Measurements from ENCODE around the gene CEP192. TPM values are rescaled to one million over a fixed set of nuclear protein-coding genes. Genes with fewer than 3 reads are reported as not detected.

Gene CEP192
- total and polyA plus RNA-seq, 2 of the 4 experiments (the other 2 are of a cell fraction) = 17.2 to 29.0 TPM

DNA sequence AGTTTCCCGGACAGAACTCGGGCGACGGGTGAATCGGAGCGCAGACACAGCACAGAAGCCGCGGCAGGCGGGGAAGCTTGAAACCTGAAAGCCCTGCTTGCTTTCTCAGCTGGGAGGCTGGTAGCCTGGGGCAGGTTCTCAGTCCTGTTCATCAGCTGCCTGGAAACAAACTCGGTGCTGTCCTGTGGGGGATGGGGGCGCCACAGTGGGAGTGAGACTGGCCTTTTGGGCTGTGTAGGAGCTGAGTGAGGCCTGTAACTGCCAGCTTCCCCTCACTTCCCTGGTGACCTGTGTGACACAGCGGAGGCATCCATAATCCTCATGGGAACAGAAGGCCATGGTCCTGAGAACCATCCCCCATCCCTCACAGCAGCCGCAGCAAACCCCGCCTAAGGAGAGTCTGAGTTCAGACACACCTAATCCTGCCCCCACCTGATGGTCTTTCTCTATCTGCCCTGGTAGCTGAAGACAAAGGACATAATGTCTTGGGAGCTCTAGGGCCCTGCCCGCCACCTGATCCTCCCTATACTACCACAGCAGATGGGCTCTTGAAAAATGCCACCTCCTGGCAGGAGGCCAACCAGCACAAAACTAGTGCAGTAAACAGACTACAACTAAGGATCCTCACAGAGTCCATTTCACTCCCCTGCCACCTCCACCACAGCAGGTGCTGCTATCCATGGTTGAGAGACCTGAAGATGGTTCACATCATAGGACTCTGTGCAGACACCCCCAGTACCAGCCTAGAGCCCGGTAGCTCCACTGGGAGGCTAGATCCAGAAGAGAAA lies 174.7 kb downstream of the CEP192 start:
- POLR2A ChIA-PET (ENCODE audit: unreplicated experiment) = no interaction called here
- in situ Hi-C loops (cut with MboI; ENCODE audit: low sequenced_read_pairs) = loop anchor here (25.0 kb wide), 1 partner anchor 429 kb away; no protein-coding TSS in a partner anchor
- no peak overlapping the region for H4K8ac ChIP-seq (ENCODE audit: low read depth in 2 of 2, low read length in 2 of 2)

More for the DNA sequence above, 174.7 kb downstream of the CEP192 start:
- no peak overlapping the region for H2AFZ ChIP-seq (replicated peaks; ENCODE audit: low read length, poor library complexity)
- no peak overlapping the region for H2BK120ac ChIP-seq (ENCODE audit: low read depth, low read length)
- H3K56ac ChIP-seq (ENCODE audit: extremely low read depth, insufficient read depth, low read length) = no peak overlapping the region
- ATAC-seq (ENCODE audit: low read depth) = no peak
- H2BK5ac ChIP-seq (ENCODE audit: low read depth, low read length, poor library complexity, severe bottlenecking) = no peak overlapping the region
- no peak overlapping the region for H4K91ac ChIP-seq (ENCODE audit: insufficient read depth, low read depth, low read length)
- no peak overlapping the region for H3K14ac ChIP-seq (replicated peaks; ENCODE audit: low read depth, low read length)
- H2BK15ac ChIP-seq (ENCODE audit: low read depth, low read length) = no peak overlapping the region
- H3K4me1 ChIP-seq (ENCODE audit: control insufficient read depth, insufficient read depth, low read length) = peaks cover 4% of the 10 kb centered on the region; the same call in 1 of the 2 replicates
- no peaks in the 10 kb centered on the region for H3K79me1 ChIP-seq (ENCODE audit: low read depth in 1 of 2, low read length in 2 of 2)
- CTCF ChIA-PET = interaction anchor here (0.8 kb wide), 1 partner anchor 632 kb away, joined by 5 read pairs; no protein-coding TSS in a partner anchor
- 82% methylated on average over 2 of the region's 16 CpGs; no CpG with 5 or more reads in 1 of the 2 experiments for WGBS, 2 experiments (ENCODE audit: extremely low coverage in 2 of 2, insufficient read length in 1 of 2)
- no peak overlapping the region for H2AK9ac ChIP-seq (replicated peaks; ENCODE audit: low read depth, low read length, poor library complexity)
- no peak overlapping the region for H3K4me2 ChIP-seq (ENCODE audit: low read depth, low read length)
- H3K18ac ChIP-seq (ENCODE audit: low read depth, low read length) = no peak overlapping the region
- no TSS peak for BruUV-seq (replicated peaks)
- TF ChIP-seq NFE2L2 (IDR thresholded peaks at IDR 0.05; ENCODE audit: low read depth, low read length) (no peak), MAZ (IDR thresholded peaks at IDR 0.05; ENCODE audit: borderline replicate concordance, low read depth, low read length) (no peak), SMC3 (IDR thresholded peaks at IDR 0.05; ENCODE audit: low read depth, low read length) (no peak), RCOR1 (IDR thresholded peaks at IDR 0.05; ENCODE audit: insufficient replicate concordance, low read length) (no peak), RAD21 (IDR thresholded peaks at IDR 0.05; ENCODE audit: low read length) (no peak), CHD1 (IDR thresholded peaks at IDR 0.05; ENCODE audit: low read depth, low read length) (no peak), MXI1 (IDR thresholded peaks at IDR 0.05; ENCODE audit: borderline replicate concordance, low read depth, low read length) (no peak), POLR2A (IDR thresholded peaks at IDR 0.05; ENCODE audit: low read depth, low read length) (no peak), RFX5 (IDR thresholded peaks at IDR 0.05; ENCODE audit: low read depth, low read length) (no peak), FOS (IDR thresholded peaks at IDR 0.05; ENCODE audit: low read depth, low read length) (no peak)
- TF ChIP-seq, protein P1, sequence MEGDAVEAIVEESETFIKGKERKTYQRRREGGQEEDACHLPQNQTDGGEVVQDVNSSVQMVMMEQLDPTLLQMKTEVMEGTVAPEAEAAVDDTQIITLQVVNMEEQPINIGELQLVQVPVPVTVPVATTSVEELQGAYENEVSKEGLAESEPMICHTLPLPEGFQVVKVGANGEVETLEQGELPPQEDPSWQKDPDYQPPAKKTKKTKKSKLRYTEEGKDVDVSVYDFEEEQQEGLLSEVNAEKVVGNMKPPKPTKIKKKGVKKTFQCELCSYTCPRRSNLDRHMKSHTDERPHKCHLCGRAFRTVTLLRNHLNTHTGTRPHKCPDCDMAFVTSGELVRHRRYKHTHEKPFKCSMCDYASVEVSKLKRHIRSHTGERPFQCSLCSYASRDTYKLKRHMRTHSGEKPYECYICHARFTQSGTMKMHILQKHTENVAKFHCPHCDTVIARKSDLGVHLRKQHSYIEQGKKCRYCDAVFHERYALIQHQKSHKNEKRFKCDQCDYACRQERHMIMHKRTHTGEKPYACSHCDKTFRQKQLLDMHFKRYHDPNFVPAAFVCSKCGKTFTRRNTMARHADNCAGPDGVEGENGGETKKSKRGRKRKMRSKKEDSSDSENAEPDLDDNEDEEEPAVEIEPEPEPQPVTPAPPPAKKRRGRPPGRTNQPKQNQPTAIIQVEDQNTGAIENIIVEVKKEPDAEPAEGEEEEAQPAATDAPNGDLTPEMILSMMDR (conservative IDR thresholded peaks at IDR 0.05; ENCODE audit: low read depth, low read length) = no peak
- dilution Hi-C loops (cut with HindIII; ENCODE audit: low sequenced_read_pairs, unreplicated experiment) = no loop called here
- H4K20me1 ChIP-seq (ENCODE audit: insufficient read depth, low read length) = no peaks in the 10 kb centered on the region
- H3K27ac ChIP-seq (ENCODE audit: insufficient read depth, low read length) = no peak overlapping the region
- no peaks in the 10 kb centered on the region for H3K9me3 ChIP-seq (ENCODE audit: control insufficient read depth, insufficient read depth, low read length)
- no peaks in the 10 kb centered on the region for H3K27me3 ChIP-seq (ENCODE audit: control insufficient read depth, insufficient read depth, low read length)
- no peak overlapping the region for H3K4ac ChIP-seq (ENCODE audit: low read depth, low read length)
- no peaks in the 10 kb centered on the region for H3K36me3 ChIP-seq (ENCODE audit: control insufficient read depth, insufficient read depth, low read length)
- intact Hi-C loops (cut with micrococcal nuclease) = no loop called here
- no peak overlapping the region for H2AK5ac ChIP-seq (ENCODE audit: low read depth, low read length)
- H3K23ac ChIP-seq (ENCODE audit: low read depth, low read length) = no peak overlapping the region
- H2BK20ac ChIP-seq (ENCODE audit: low read depth, low read length) = no peak overlapping the region
- H3K9me1 ChIP-seq (ENCODE audit: insufficient read depth, low read length) = no peaks in the 10 kb centered on the region; the same call in 1 of the 2 replicates
- no peak for DNase-seq
- H3K9ac ChIP-seq (ENCODE audit: low read depth, low read length) = no peak overlapping the region
- H4K5ac ChIP-seq (ENCODE audit: low read depth, low read length) = no peak overlapping the region
- no peak overlapping the region for H3K4me3 ChIP-seq (ENCODE audit: insufficient read depth, low read depth, low read length)

Data from IMR-90 (cell line).